ENCODE data around the gene CREG2. TPM values are rescaled to one million over a fixed set of nuclear protein-coding genes. Genes with fewer than 3 reads are reported as not detected.
A peak's percentile ranks its signal among the peaks of the same experiment; 100 is the strongest.

CREG2 gene
- total RNA-seq, 4 donors from 2014 or later, result under 0.01 to 0.16 TPM; not detected in 2

- WGBS, 2 donors (ENCODE audit: low coverage in 1 of 2), result 78 to 83% methylated on average over 4 of the region's 4 CpGs
- in situ Hi-C loops (cut with MboI; ENCODE audit: low pct_ligation_motif_present in 1 of 4, low pct_unique_long_range_greater_than_20kb in 1 of 4, low sequenced_read_pairs in 3 of 4), result loop anchor here in 1 of 4 donors (25.0 kb wide), 1 partner anchor 417 kb away; no protein-coding TSS in a partner anchor
- Histone ChIP-seq H3K27me3 (no peaks in the 10 kb centered on the region), H3K4me3 (no peak overlapping the region), H3K27ac (no peak overlapping the region), H3K36me3 (no peaks in the 10 kb centered on the region), H3K9me3 (no peaks in the 10 kb centered on the region), H3K4me1 (no peaks in the 10 kb centered on the region)
- DNase-seq, result no peak
- TF ChIP-seq POLR2A (IDR thresholded peaks at IDR 0.05) (no peak), CTCF (IDR thresholded peaks at IDR 0.05) (no peak), EP300 (IDR thresholded peaks at IDR 0.05; ENCODE audit: low read depth) (no peak), POLR2AphosphoS5 (IDR thresholded peaks at IDR 0.05) (no peak)
- intact Hi-C loops (cut with DNase I; ENCODE audit: low total_unique reads), result no loop called here
Measured at GRCh38 chr2:101420623-101421022, 33.3 kb upstream of the CREG2 start.

- Histone ChIP-seq H3K36me3 (no peaks in the 10 kb centered on the region), H3K27me3 (no peaks in the 10 kb centered on the region), H3K9me3 (no peaks in the 10 kb centered on the region), H3K27ac (no peak overlapping the region), H3K4me1 (no peaks in the 10 kb centered on the region), H3K4me3 (no peak overlapping the region)
- DNase-seq, result peak; percentile 44
- 88 to 97% methylated on average over 6 to 10 of the region's 10 CpGs for WGBS, 2 donors (ENCODE audit: low coverage in 1 of 2)
- intact Hi-C loops (cut with DNase I; ENCODE audit: low total_unique reads), result loop anchor here (1.0 kb wide), 1 partner anchor 412 kb away; no protein-coding TSS in a partner anchor
- no peak for TF ChIP-seq EP300 (IDR thresholded peaks at IDR 0.05; ENCODE audit: low read depth)
- peak; percentile 59 to 70 (median 63) for TF ChIP-seq CTCF (IDR thresholded peaks at IDR 0.05)
- TF ChIP-seq POLR2AphosphoS5 (IDR thresholded peaks at IDR 0.05), result no peak
- in situ Hi-C loops (cut with MboI; ENCODE audit: low pct_ligation_motif_present in 1 of 4, low pct_unique_long_range_greater_than_20kb in 1 of 4, low sequenced_read_pairs in 3 of 4), result loop anchor here (5.0 to 25.0 kb wide), 4 partner anchors 406 to 418 kb away; no protein-coding TSS in a partner anchor
Measured at GRCh38 chr2:101419096-101419663, 31.9 kb upstream of the CREG2 start.

GRCh38 chr2:101418460-101419095 is 31.3 kb upstream of the CREG2 start:
- no peak for DNase-seq
- Histone ChIP-seq H3K27ac (no peak overlapping the region), H3K36me3 (no peaks in the 10 kb centered on the region), H3K27me3 (no peaks in the 10 kb centered on the region), H3K4me3 (no peak overlapping the region), H3K4me1 (no peaks in the 10 kb centered on the region), H3K9me3 (no peaks in the 10 kb centered on the region)
- TF ChIP-seq POLR2A (IDR thresholded peaks at IDR 0.05) (no peak), CTCF (IDR thresholded peaks at IDR 0.05) (no peak), POLR2AphosphoS5 (IDR thresholded peaks at IDR 0.05) (no peak), EP300 (IDR thresholded peaks at IDR 0.05; ENCODE audit: low read depth) (no peak)
- 73 to 79% methylated on average over 6 to 12 of the region's 12 CpGs for WGBS, 2 donors (ENCODE audit: low coverage in 1 of 2)
- intact Hi-C loops (cut with DNase I; ENCODE audit: low total_unique reads) (loop anchor here (1.0 kb wide), 1 partner anchor 413 kb away; no protein-coding TSS in a partner anchor), in situ Hi-C loops (cut with MboI; ENCODE audit: low pct_ligation_motif_present in 1 of 4, low pct_unique_long_range_greater_than_20kb in 1 of 4, low sequenced_read_pairs in 3 of 4) (loop anchor here (5.0 to 25.0 kb wide), 4 partner anchors 406 to 419 kb away; no protein-coding TSS in a partner anchor)

- intact Hi-C loops (cut with DNase I; ENCODE audit: low total_unique reads), result no loop called here
- in situ Hi-C loops (cut with MboI; ENCODE audit: low pct_ligation_motif_present in 1 of 4, low pct_unique_long_range_greater_than_20kb in 1 of 4, low sequenced_read_pairs in 3 of 4), result loop anchor here (5.0 to 25.0 kb wide), 4 partner anchors 408 to 421 kb away; no protein-coding TSS in a partner anchor
Measured at GRCh38 chr2:101416609-101417008, 29.3 kb upstream of the CREG2 start.

More at GRCh38 chr2:101416609-101417008, 29.3 kb upstream of the CREG2 start:
- H3K36me3 ChIP-seq, result no peaks in the 10 kb centered on the region
- H3K27ac ChIP-seq, result no peak overlapping the region
- WGBS, 2 donors (ENCODE audit: low coverage in 1 of 2), result 84 to 88% methylated on average over 5 of the region's 5 CpGs
- H3K27me3 ChIP-seq, result no peaks in the 10 kb centered on the region
- no peaks in the 10 kb centered on the region for H3K9me3 ChIP-seq
- no peak for TF ChIP-seq CTCF (IDR thresholded peaks at IDR 0.05)
- TF ChIP-seq EP300 (IDR thresholded peaks at IDR 0.05; ENCODE audit: low read depth), result no peak
- no peak for TF ChIP-seq POLR2AphosphoS5 (IDR thresholded peaks at IDR 0.05)
- no peak for TF ChIP-seq POLR2A (IDR thresholded peaks at IDR 0.05)
- no peaks in the 10 kb centered on the region for H3K4me1 ChIP-seq
- no peak overlapping the region for H3K4me3 ChIP-seq
- DNase-seq, result no peak

Measured in transverse colon (tissue), 4 donors.